Cerebellar nuclear complex (tissue), 1 donor: ENCODE measurements around the gene CFAP77.

Source experiments
- DNase-seq, 2 experiments: peaks; one replicate each; lab custom pipeline; 2025; lab: John Stamatoyannopoulos, UW

Gene CFAP77

GRCh38 chr9:132451276-132451675, 41.3 kb downstream of the CFAP77 start:
- DNase-seq: no peak

- no peak for DNase-seq
These were observed 46.2 kb downstream of the CFAP77 start for GRCh38 chr9:132456241-132456640.

GRCh38 chr9:132457504-132458236, 47.7 kb downstream of the CFAP77 start:
- DNase-seq: no peak

GRCh38 chr9:132458432-132458831, 48.4 kb downstream of the CFAP77 start:
- no peak for DNase-seq

- DNase-seq: no peak
These were observed 49.6 kb downstream of the CFAP77 start for GRCh38 chr9:132459661-132460060.

GRCh38 chr9:132460240-132460639, 50.2 kb downstream of the CFAP77 start:
- no peak for DNase-seq

- no peak for DNase-seq
These were observed 51.4 kb downstream of the CFAP77 start for GRCh38 chr9:132461281-132461896.

- DNase-seq: no peak
These were observed 52.0 kb downstream of the CFAP77 start for GRCh38 chr9:132461971-132462370.

- DNase-seq: no peak
These were observed 54.5 kb downstream of the CFAP77 start for GRCh38 chr9:132464547-132464946.

GRCh38 chr9:132465131-132465635, 55.2 kb downstream of the CFAP77 start:
- no peak for DNase-seq

GRCh38 chr9:132472199-132472598, 62.2 kb downstream of the CFAP77 start:
- no peak for DNase-seq

- no peak for DNase-seq
These were observed 62.6 kb downstream of the CFAP77 start for GRCh38 chr9:132472599-132472998.

- DNase-seq: no peak
These were observed 64.2 kb downstream of the CFAP77 start for GRCh38 chr9:132474253-132474652.

GRCh38 chr9:132478353-132479050, 68.5 kb downstream of the CFAP77 start:
- no peak for DNase-seq

GRCh38 chr9:132479733-132480132, 69.7 kb downstream of the CFAP77 start:
- no peak for DNase-seq

- no peak for DNase-seq
These were observed 71.2 kb downstream of the CFAP77 start for GRCh38 chr9:132481053-132481849.

- DNase-seq: no peak
These were observed 72.3 kb downstream of the CFAP77 start for GRCh38 chr9:132482196-132482813.

- no peak for DNase-seq
These were observed 75.4 kb downstream of the CFAP77 start for GRCh38 chr9:132485393-132485792.

- no peak for DNase-seq
These were observed 76.8 kb downstream of the CFAP77 start for GRCh38 chr9:132486706-132487350.

- DNase-seq: no peak
These were observed 77.4 kb downstream of the CFAP77 start for GRCh38 chr9:132487351-132487791.

GRCh38 chr9:132487980-132488535, 78.0 kb downstream of the CFAP77 start:
- DNase-seq: no peak
